ENCODE results near the gene PIGU.
"Not testable (repeated sequence)": the region's sequence is repeated elsewhere in the genome, so short reads cannot be mapped to it uniquely, and the experiment has no call there.

PIGU gene

DNA sequence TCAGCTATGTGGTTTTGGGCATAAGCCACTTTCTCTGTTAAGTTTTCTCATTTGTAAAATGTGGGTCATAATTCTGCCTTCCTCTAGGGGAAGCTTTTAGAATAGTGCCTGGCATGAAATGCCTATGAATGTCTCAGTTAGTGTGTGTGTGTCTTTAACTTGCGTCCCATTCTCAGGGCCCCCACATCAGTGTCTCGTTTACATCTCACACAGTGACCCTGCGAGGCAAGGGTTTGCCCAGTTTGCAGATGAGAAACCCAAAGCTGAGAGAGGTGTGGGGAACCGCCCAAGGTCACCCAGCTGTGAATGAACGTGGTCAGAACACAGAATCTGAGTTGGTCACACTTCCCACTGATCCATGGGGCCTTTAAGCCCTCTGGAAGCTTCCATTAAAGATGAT, 146.6 kb downstream of the PIGU start:
- Histone ChIP-seq H3K9me3 (ENCODE audit: control insufficient read depth in 1 of 2, low read length in 2 of 2) (no peaks in the 10 kb centered on the region), H3K27ac (ENCODE audit: low read depth, low read length) (no peak overlapping the region), H3K4me3 (ENCODE audit: low read depth in 1 of 2, low read length in 2 of 2) (no peak overlapping the region), H3K9ac (ENCODE audit: low read depth in 1 of 2, low read length in 2 of 2) (no peak overlapping the region), H3K27me3 (ENCODE audit: control insufficient read depth in 1 of 2, insufficient read depth in 2 of 2, low read length in 2 of 2) (no peaks in the 10 kb centered on the region), H3K4me1 (ENCODE audit: control insufficient read depth in 1 of 2, insufficient read depth in 2 of 2, low read length in 2 of 2) (peaks cover 30% of the 10 kb centered on the region in 2 donors), H3K36me3 (ENCODE audit: control insufficient read depth in 1 of 2, insufficient read depth in 2 of 2, low read length in 2 of 2) (peaks cover 52 to 77% of the 10 kb centered on the region in 2 donors)

DNA sequence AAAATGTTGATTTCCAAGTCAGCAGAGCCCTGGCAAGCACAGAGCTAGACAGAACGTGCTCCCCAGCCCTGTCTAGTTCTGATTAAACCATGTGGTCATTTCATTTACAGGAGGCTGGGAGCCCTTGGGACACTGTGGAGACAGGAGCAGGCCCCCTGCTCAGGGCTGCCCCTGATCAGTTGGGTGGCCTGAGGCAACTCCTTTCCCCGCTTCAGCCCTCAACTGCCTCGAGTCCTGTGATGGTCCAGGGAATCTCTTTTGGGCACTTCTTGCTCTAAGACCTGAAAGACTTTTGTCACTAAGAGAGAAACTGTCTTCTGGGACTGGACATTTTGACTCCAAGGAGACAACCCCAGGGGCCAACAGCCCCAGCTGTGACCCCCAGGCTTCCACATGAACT, 147.2 kb downstream of the PIGU start:
- peaks cover 34% of the 10 kb centered on the region in 2 donors for H3K4me1 ChIP-seq (ENCODE audit: control insufficient read depth in 1 of 2, insufficient read depth in 2 of 2, low read length in 2 of 2)
- H3K27ac ChIP-seq (ENCODE audit: low read depth, low read length), result no peak overlapping the region
- peaks cover 46 to 71% of the 10 kb centered on the region in 2 donors for H3K36me3 ChIP-seq (ENCODE audit: control insufficient read depth in 1 of 2, insufficient read depth in 2 of 2, low read length in 2 of 2)
- no peaks in the 10 kb centered on the region for H3K27me3 ChIP-seq (ENCODE audit: control insufficient read depth in 1 of 2, insufficient read depth in 2 of 2, low read length in 2 of 2)
- H3K9ac ChIP-seq (ENCODE audit: low read depth in 1 of 2, low read length in 2 of 2), result no peak overlapping the region
- H3K4me3 ChIP-seq (ENCODE audit: low read depth in 1 of 2, low read length in 2 of 2), result no peak overlapping the region
- H3K9me3 ChIP-seq (ENCODE audit: control insufficient read depth in 1 of 2, low read length in 2 of 2), result no peaks in the 10 kb centered on the region

DNA sequence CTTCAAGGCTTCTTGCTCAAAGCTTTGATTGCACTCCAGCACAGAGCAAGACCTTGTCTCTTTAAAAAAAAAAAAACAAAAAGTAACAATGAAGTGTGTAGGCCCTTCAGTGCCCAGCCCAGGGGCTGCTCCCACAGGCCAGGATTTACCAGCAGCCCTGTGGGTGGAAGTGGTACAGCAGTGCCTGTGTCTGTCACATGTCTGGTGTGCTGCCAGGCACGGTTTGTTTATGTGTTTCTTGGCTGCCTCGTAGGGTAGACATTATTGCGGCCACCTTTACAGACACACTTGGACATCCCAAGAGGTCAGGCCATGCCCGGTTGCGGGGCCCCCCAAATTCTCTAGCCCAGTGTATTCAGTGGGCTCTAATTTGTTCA, 148.0 kb downstream of the PIGU start:
- Histone ChIP-seq H3K4me1 (ENCODE audit: control insufficient read depth in 1 of 2, insufficient read depth in 2 of 2, low read length in 2 of 2) (peaks cover 34% of the 10 kb centered on the region in 2 donors), H3K27ac (ENCODE audit: low read depth, low read length) (no peak overlapping the region), H3K4me3 (ENCODE audit: low read depth in 1 of 2, low read length in 2 of 2) (no peak overlapping the region), H3K9me3 (ENCODE audit: control insufficient read depth in 1 of 2, low read length in 2 of 2) (no peaks in the 10 kb centered on the region), H3K9ac (ENCODE audit: low read depth in 1 of 2, low read length in 2 of 2) (no peak overlapping the region), H3K27me3 (ENCODE audit: control insufficient read depth in 1 of 2, insufficient read depth in 2 of 2, low read length in 2 of 2) (no peaks in the 10 kb centered on the region), H3K36me3 (ENCODE audit: control insufficient read depth in 1 of 2, insufficient read depth in 2 of 2, low read length in 2 of 2) (peaks cover 38 to 64% of the 10 kb centered on the region in 2 donors)

DNA sequence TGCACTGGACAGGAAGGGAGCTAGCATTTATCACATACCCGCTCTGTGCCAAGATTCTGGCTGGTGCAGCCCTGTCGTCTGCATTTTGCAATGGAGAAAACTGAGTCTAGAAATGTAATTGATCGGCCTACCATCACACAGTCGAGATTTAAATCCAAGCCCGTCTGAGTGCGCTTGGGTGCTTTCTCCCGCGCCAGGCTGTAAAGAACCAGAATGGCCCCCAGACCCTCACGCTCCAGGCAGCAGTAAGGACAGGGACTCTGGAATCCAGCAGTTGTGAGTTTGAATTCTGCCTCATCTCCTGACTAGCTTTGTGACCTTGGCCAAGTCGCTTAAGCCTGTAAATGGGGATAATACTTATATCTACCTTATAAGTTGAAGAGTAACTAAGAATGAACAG, 149.9 kb downstream of the PIGU start:
- no peak overlapping the region for H3K27ac ChIP-seq (ENCODE audit: low read depth, low read length)
- no peaks in the 10 kb centered on the region for H3K9me3 ChIP-seq (ENCODE audit: control insufficient read depth in 1 of 2, low read length in 2 of 2)
- peaks cover 44 to 50% of the 10 kb centered on the region in 2 donors for H3K4me1 ChIP-seq (ENCODE audit: control insufficient read depth in 1 of 2, insufficient read depth in 2 of 2, low read length in 2 of 2)
- no peak overlapping the region for H3K4me3 ChIP-seq (ENCODE audit: low read depth in 1 of 2, low read length in 2 of 2)
- no peaks in the 10 kb centered on the region for H3K27me3 ChIP-seq (ENCODE audit: control insufficient read depth in 1 of 2, insufficient read depth in 2 of 2, low read length in 2 of 2)
- H3K36me3 ChIP-seq (ENCODE audit: control insufficient read depth in 1 of 2, insufficient read depth in 2 of 2, low read length in 2 of 2), result peaks cover 30 to 49% of the 10 kb centered on the region in 2 donors
- no peak overlapping the region for H3K9ac ChIP-seq (ENCODE audit: low read depth in 1 of 2, low read length in 2 of 2)

DNA sequence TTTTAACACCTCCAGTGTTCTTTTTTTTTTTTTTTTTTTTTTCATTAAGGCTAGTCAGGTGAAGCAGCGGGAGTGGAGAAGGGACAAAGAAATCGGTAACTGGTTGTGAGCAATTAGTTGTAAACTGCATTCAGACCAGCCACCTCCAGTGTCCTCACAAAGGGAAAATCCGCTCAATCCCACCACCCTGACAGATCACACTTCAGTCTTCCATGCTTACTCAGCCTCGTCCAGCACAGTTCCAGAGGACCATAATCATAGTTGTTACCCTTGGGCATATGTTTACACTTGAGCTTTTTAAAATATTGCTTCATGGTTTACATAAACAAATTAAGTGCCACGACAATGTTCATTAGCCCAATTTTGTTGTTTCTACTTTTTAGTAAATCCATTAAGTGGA, 150.4 kb downstream of the PIGU start:
- Histone ChIP-seq H3K27me3 (ENCODE audit: control insufficient read depth in 1 of 2, insufficient read depth in 2 of 2, low read length in 2 of 2) (no peaks in the 10 kb centered on the region), H3K4me1 (ENCODE audit: control insufficient read depth in 1 of 2, insufficient read depth in 2 of 2, low read length in 2 of 2) (peaks cover 44 to 51% of the 10 kb centered on the region in 2 donors), H3K27ac (ENCODE audit: low read depth, low read length) (peak overlapping the region; percentile 69), H3K9me3 (ENCODE audit: control insufficient read depth in 1 of 2, low read length in 2 of 2) (no peaks in the 10 kb centered on the region), H3K4me3 (ENCODE audit: low read depth in 1 of 2, low read length in 2 of 2) (no peak overlapping the region), H3K36me3 (ENCODE audit: control insufficient read depth in 1 of 2, insufficient read depth in 2 of 2, low read length in 2 of 2) (peaks cover 28 to 43% of the 10 kb centered on the region in 2 donors), H3K9ac (ENCODE audit: low read depth in 1 of 2, low read length in 2 of 2) (peak overlapping the region; percentile 1 to 8)

DNA sequence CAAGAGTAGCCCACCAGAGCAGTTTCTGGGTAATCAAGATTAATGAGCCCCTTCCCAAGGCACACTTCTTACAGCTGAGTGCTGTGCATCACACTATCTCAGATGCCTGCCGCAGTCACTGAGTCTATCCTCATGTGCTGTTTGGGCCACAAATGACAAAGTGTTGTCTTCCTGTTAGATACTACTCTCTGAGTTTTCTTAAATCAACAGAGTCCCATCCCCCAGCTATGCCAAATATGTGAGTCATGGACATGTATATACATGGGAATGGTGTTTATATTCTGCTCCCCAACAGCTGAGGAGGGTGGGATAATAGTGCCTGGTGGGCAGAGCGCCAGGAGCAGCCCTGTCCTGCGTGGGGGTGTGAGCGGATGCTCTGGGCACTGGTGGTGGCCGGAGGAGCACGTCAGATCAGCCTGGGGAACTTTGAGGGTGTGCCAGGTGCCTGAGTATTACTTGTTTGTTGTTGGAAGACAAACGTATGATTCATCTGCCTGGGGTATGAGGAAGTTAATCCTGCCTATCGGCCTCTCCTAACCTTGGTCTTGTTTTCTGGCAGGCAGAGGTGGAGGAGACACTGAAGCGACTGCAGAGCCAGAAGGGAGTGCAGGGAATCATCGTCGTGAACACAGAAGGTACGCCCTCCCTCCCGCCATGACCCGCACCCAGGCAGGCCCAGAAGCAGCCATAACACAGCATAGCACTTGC, 151.0 kb downstream of the PIGU start:
- H3K36me3 ChIP-seq (ENCODE audit: control insufficient read depth in 1 of 2, insufficient read depth in 2 of 2, low read length in 2 of 2), result peaks cover 27 to 38% of the 10 kb centered on the region in 2 donors
- peaks cover 41 to 45% of the 10 kb centered on the region in 2 donors for H3K4me1 ChIP-seq (ENCODE audit: control insufficient read depth in 1 of 2, insufficient read depth in 2 of 2, low read length in 2 of 2)
- no peak overlapping the region for H3K4me3 ChIP-seq (ENCODE audit: low read depth in 1 of 2, low read length in 2 of 2)
- no peaks in the 10 kb centered on the region for H3K27me3 ChIP-seq (ENCODE audit: control insufficient read depth in 1 of 2, insufficient read depth in 2 of 2, low read length in 2 of 2)
- H3K27ac ChIP-seq (ENCODE audit: low read depth, low read length), result peak overlapping the region; percentile 69
- H3K9ac ChIP-seq (ENCODE audit: low read depth in 1 of 2, low read length in 2 of 2), result peak overlapping the region in 1 of 2 donors; percentile 44
- H3K9me3 ChIP-seq (ENCODE audit: control insufficient read depth in 1 of 2, low read length in 2 of 2), result no peaks in the 10 kb centered on the region

DNA sequence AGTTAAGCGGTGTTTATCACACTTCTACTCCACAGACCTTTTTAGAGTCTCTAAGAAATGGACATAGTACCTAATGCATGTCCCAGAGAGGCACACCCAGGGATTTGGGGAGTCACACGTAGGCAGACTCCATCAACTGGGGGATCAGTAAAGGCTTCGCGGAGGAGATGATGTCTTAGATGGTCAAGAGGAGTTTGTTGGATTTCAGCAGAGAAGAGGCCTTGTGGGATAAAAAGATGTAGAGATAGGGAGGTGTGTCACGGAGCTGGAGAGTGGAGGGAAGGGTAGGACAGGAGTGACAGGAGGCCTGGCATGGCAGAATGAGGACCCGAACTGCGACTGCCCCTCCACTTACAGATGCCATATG, 151.6 kb downstream of the PIGU start:
- peak overlapping the region in 1 of 2 donors; percentile 44 for H3K9ac ChIP-seq (ENCODE audit: low read depth in 1 of 2, low read length in 2 of 2)
- peaks cover 25 to 33% of the 10 kb centered on the region in 2 donors for H3K36me3 ChIP-seq (ENCODE audit: control insufficient read depth in 1 of 2, insufficient read depth in 2 of 2, low read length in 2 of 2)
- no peaks in the 10 kb centered on the region for H3K9me3 ChIP-seq (ENCODE audit: control insufficient read depth in 1 of 2, low read length in 2 of 2)
- no peak overlapping the region for H3K4me3 ChIP-seq (ENCODE audit: low read depth in 1 of 2, low read length in 2 of 2)
- H3K4me1 ChIP-seq (ENCODE audit: control insufficient read depth in 1 of 2, insufficient read depth in 2 of 2, low read length in 2 of 2), result peaks cover 39 to 42% of the 10 kb centered on the region in 2 donors
- no peaks in the 10 kb centered on the region for H3K27me3 ChIP-seq (ENCODE audit: control insufficient read depth in 1 of 2, insufficient read depth in 2 of 2, low read length in 2 of 2)
- H3K27ac ChIP-seq (ENCODE audit: low read depth, low read length), result peak overlapping the region; percentile 69

DNA sequence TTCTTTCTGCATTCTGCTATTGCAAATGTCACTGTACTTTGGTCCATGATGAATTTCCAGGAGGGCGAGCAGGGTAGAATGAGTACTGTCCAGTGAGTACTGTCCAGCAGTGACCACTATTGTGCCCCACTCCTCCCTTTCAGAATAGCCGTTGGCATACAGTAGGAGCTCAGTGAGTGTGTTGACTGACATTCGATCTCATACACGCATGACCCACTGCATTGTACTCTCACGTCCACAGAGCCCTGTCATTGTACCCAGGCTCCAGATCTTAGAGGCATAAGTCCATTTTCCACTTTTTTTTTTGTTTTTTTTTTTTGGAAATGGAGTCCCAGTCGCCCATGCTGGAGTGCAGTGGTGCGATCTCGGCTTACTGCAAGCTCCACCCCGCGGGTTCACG, 152.5 kb downstream of the PIGU start:
- H3K4me1 ChIP-seq (ENCODE audit: control insufficient read depth in 1 of 2, insufficient read depth in 2 of 2, low read length in 2 of 2), result peaks cover 39 to 42% of the 10 kb centered on the region in 2 donors
- no peak overlapping the region for H3K9ac ChIP-seq (ENCODE audit: low read depth in 1 of 2, low read length in 2 of 2)

DNA sequence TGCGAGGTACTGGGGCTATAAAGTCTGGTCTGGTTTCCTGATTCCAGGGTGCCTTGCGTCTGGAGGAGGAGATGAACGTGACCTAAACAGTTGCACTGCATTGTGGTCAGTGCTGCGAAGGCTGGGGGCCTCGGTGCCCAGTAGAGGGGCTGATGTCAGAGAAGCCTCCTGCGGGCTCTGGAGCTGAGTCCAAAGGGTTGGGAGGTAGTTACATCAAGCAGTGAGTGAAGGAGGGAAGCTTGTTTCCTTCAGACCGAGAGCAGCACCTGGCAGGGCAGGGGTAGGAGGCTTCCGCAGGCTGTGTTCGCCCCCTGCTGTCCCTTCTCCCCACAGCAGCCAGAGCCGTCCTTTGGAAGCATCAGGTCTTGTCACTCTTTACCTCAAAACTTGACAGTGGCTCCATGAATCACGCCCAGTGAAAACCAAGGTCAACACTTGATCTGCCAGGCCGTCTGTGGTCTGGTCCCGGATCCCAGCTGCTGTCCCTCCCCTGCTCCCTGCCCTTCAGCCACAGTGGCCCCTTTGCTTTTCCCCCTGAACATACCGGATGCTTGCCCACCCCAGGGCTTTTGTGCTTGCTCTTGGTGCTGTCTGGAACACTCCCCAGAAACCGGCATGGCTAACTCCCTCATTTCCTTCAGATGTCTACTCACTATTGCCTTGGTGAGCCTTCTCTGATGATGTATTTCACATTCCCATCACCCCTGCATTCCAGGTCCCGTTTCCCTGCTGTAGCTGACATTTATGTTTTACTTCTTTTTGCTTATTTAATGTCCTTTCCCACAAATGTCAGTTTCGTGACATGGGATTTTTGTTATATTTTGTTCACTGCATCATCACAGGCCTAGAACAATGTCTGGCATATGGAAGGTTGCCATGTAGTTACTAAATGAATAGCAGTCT, 153.7 kb downstream of the PIGU start:
- Histone ChIP-seq H3K9ac (ENCODE audit: low read depth in 1 of 2, low read length in 2 of 2) (peak overlapping the region in 1 of 2 donors; percentile 0), H3K4me1 (ENCODE audit: control insufficient read depth in 1 of 2, insufficient read depth in 2 of 2, low read length in 2 of 2) (peaks cover 30 to 35% of the 10 kb centered on the region in 2 donors), H3K4me3 (ENCODE audit: low read depth in 1 of 2, low read length in 2 of 2) (peak overlapping the region; percentile 17 to 27)

More for the DNA sequence above, 152.5 kb downstream of the PIGU start:
- Histone ChIP-seq H3K36me3 (ENCODE audit: control insufficient read depth in 1 of 2, insufficient read depth in 2 of 2, low read length in 2 of 2) (peaks cover 17 to 28% of the 10 kb centered on the region in 2 donors), H3K4me3 (ENCODE audit: low read depth in 1 of 2, low read length in 2 of 2) (no peak overlapping the region), H3K9me3 (ENCODE audit: control insufficient read depth in 1 of 2, low read length in 2 of 2) (no peaks in the 10 kb centered on the region), H3K27me3 (ENCODE audit: control insufficient read depth in 1 of 2, insufficient read depth in 2 of 2, low read length in 2 of 2) (no peaks in the 10 kb centered on the region), H3K27ac (ENCODE audit: low read depth, low read length) (no peak overlapping the region)

DNA sequence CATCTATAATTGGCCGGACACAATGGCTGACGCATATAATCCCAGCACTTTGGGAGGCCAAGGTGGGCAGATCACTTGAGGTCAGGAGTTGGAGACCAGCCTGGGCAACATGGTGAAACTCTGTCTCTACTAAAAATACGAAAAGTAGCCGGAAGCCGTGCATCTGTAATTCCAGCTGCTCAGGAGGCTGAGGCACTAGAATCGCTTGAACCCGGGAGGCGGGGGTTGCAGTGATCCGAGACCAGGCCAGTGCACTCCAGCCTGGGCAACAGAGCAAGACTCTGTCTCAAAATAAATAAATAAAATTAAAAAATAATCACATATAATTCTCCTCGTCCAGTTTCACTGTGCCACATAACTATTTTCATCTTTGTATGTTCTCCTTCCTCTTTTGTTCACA, 157.1 kb downstream of the PIGU start:
- H3K4me1 ChIP-seq (ENCODE audit: control insufficient read depth in 1 of 2, insufficient read depth in 2 of 2, low read length in 2 of 2), result peaks cover 20 to 23% of the 10 kb centered on the region in 2 donors
- not testable (repeated sequence) for H3K27ac ChIP-seq (ENCODE audit: low read depth, low read length); H3K4me3 ChIP-seq (ENCODE audit: low read depth in 1 of 2, low read length in 2 of 2); H3K9ac ChIP-seq (ENCODE audit: low read depth in 1 of 2, low read length in 2 of 2); H3K36me3 ChIP-seq (ENCODE audit: control insufficient read depth in 1 of 2, insufficient read depth in 2 of 2, low read length in 2 of 2); H3K27me3 ChIP-seq (ENCODE audit: control insufficient read depth in 1 of 2, insufficient read depth in 2 of 2, low read length in 2 of 2); H3K9me3 ChIP-seq (ENCODE audit: control insufficient read depth in 1 of 2, low read length in 2 of 2)

More for the DNA sequence above, 153.7 kb downstream of the PIGU start:
- no peaks in the 10 kb centered on the region for H3K27me3 ChIP-seq (ENCODE audit: control insufficient read depth in 1 of 2, insufficient read depth in 2 of 2, low read length in 2 of 2)
- H3K9me3 ChIP-seq (ENCODE audit: control insufficient read depth in 1 of 2, low read length in 2 of 2), result no peaks in the 10 kb centered on the region
- H3K27ac ChIP-seq (ENCODE audit: low read depth, low read length), result no peak overlapping the region
- peaks cover 14 to 18% of the 10 kb centered on the region in 2 donors for H3K36me3 ChIP-seq (ENCODE audit: control insufficient read depth in 1 of 2, insufficient read depth in 2 of 2, low read length in 2 of 2)
